ENCODE measurements around the gene PRKAR2A.

DNA sequence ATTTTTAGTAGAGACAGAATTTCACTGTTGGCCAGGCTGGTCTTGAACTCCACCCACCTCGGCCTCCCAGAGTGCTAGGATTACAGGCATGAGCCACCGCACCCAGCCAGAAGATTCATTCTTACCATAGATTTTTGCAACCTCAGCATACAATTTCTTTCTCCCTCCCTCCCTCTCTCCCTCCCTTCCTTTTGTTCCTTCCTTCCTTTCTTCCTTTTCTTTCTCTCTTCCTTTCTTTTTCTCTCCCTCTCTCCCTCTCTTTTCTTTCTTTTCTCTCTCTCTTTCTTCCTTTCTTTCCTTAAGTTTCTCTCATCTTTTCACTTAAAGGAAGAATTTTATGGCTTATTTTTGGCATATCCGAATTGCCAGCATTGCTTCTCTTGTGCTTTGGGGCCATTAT is 58.0 kb downstream of the PRKAR2A start:
- no peak for TF ChIP-seq STAT1 (IDR thresholded peaks at IDR 0.05; ENCODE audit: unreplicated experiment)
- TF ChIP-seq CTCF (conservative IDR thresholded peaks at IDR 0.05; ENCODE audit: low read depth in 2 of 2): no peak
- no peak for TF ChIP-seq REST (IDR thresholded peaks at IDR 0.05; ENCODE audit: unreplicated experiment)
- no peak for TF ChIP-seq POLR2AphosphoS5 (IDR thresholded peaks at IDR 0.05; ENCODE audit: low read depth)
- TF ChIP-seq EZH2 (IDR thresholded peaks at IDR 0.05; ENCODE audit: low read depth, unreplicated experiment): no peak
- TF ChIP-seq JUNB (IDR thresholded peaks at IDR 0.05; ENCODE audit: unreplicated experiment): no peak
- TF ChIP-seq EZH2phosphoT487 (IDR thresholded peaks at IDR 0.05; ENCODE audit: unreplicated experiment): no peak
- TF ChIP-seq ZNF331 (CRISPR knock-in tag; IDR thresholded peaks at IDR 0.05; ENCODE audit: low read depth): no peak
- TF ChIP-seq NANOG (IDR thresholded peaks at IDR 0.05; ENCODE audit: borderline replicate concordance): no peak
- no peak for TF ChIP-seq CREB1 (CRISPR knock-in tag; IDR thresholded peaks at IDR 0.05; ENCODE audit: low read depth)
